HCT116 (cell line): ENCODE measurements around the gene MOB2. TPM values are rescaled to one million over a fixed set of nuclear protein-coding genes. Genes with fewer than 3 reads are reported as not detected.

Experiments
- ATAC-seq: fragments of 200-7000 bp; cut with Tn5 transposase; 2 replicates; pipeline ENCODE4 v1.9.1; 2020; ENCODE audit warnings: mild to moderate bottlenecking, moderate library complexity
- BruUV-seq: library from RNA; stranded (reverse); fragments of 400-500 nt; replicated peaks from 2 replicates; lab custom pipeline; 2021; lab: Mats Ljungman, UMichigan
- CTCF ChIA-PET: fragments of 300-600 bp; sonication (Branson Sonifier 250); formaldehyde crosslinking; loops from one replicate; lab custom pipeline; 2021; ENCODE audit warnings: antibody characterized with exemption; lab: Charles Lee
- POLR2A ChIA-PET: fragments of 300-600, 350-600 bp; sonication (Branson Sonifier 250); formaldehyde crosslinking; loops from one replicate; lab custom pipeline; 2021; ENCODE audit warnings: antibody characterized with exemption; lab: Charles Lee
- RAD21 ChIA-PET, 2 experiments: fragments of 300-600 bp; sonication (Branson Sonifier 250); formaldehyde crosslinking; loops; one replicate each; lab custom pipeline; 2023; ENCODE audit warnings: low total read pairs in 2 of 2; ENCODE audit not compliant: uncharacterized antibody in 2 of 2, unreplicated experiment in 2 of 2, low non-redundant PET in 1 of 2; lab: Charles Lee
- DNase-seq: peaks from one replicate; pipeline ENCODE4 v3.0.0-alpha.2; 2010; ENCODE audit warnings: low read depth, low spot score
- H2AFZ ChIP-seq: fragments of 200-600 bp; shearing (Covaris generic), sonication (generic); 2 replicates; pipeline ENCODE4 v1.6.1; 2017; ENCODE audit warnings: low read depth, mixed run types, mixed read lengths, antibody characterized with exemption, low read length; ENCODE audit not compliant: poor library complexity, severe bottlenecking
- H3K27ac ChIP-seq: 2 replicates; pipeline ENCODE4 v1.5.1; 2012; ENCODE audit warnings: low read depth, low read length
- H3K27me3 ChIP-seq: fragments of 200-600 bp; sonication (generic); 2 replicates; pipeline ENCODE4 v1.6.1; 2016; ENCODE audit warnings: mixed run types, low read length, mixed read lengths; ENCODE audit not compliant: insufficient read depth
- H3K36me3 ChIP-seq, 2 experiments: fragments of 200-500 bp in 1 of 2; fragments of 200-600 bp in 1 of 2; sonication (Bioruptor generic) in 1 of 2; sonication (generic) in 1 of 2; 2 replicates each; pipeline versions ENCODE4 v1.5.1 to v1.6.1; 2014 to 2016; ENCODE audit warnings: low read length in 2 of 2, inconsistent platforms in 1 of 2, mixed read lengths in 1 of 2, mixed run types in 1 of 2; ENCODE audit not compliant: insufficient read depth in 2 of 2, control insufficient read depth in 1 of 2
- H3K4me1 ChIP-seq, 2 experiments: fragments of 200-600 bp in 1 of 2; sonication (generic) in 1 of 2; 2 replicates each; pipeline versions ENCODE4 v1.5.1 to v1.6.1; 2012 to 2017; ENCODE audit warnings: low read length in 2 of 2, inconsistent platforms in 1 of 2, mild to moderate bottlenecking in 1 of 2, mixed read lengths in 1 of 2, mixed run types in 1 of 2, moderate library complexity in 1 of 2; ENCODE audit not compliant: insufficient read depth in 2 of 2, control insufficient read depth in 1 of 2
- H3K4me2 ChIP-seq: fragments of 200-600 bp; sonication (generic); 2 replicates; pipeline ENCODE4 v1.6.1; 2017; ENCODE audit warnings: mixed run types, low read length, mixed read lengths
- H3K4me3 ChIP-seq, 2 experiments: fragments of 200-600 bp in 1 of 2; sonication (generic) in 1 of 2; replicated peaks in 1 of 2; 2 replicates each; pipeline ENCODE4 v1.5.1; 2011 to 2016; ENCODE audit warnings: low read length in 2 of 2, control low read depth in 1 of 2, low read depth in 1 of 2, mild to moderate bottlenecking in 1 of 2, mixed read lengths in 1 of 2, mixed run types in 1 of 2
- H3K79me2 ChIP-seq: fragments of 200-600 bp; sonication (generic); 2 replicates; pipeline ENCODE4 v1.6.1; 2017; ENCODE audit warnings: mild to moderate bottlenecking, mixed run types, low read length, moderate library complexity, mixed read lengths; ENCODE audit not compliant: insufficient read depth
- H3K9ac ChIP-seq: fragments of 200-600 bp; sonication (generic); 2 replicates; pipeline ENCODE4 v1.6.1; 2016; ENCODE audit warnings: low read length, mixed read lengths
- H3K9me2 ChIP-seq: fragments of 200-600 bp; sonication (generic), shearing (Covaris generic); 2 replicates; pipeline ENCODE4 v1.6.1; 2017; ENCODE audit warnings: mixed run types, mild to moderate bottlenecking, moderate library complexity; ENCODE audit not compliant: insufficient read depth
- H3K9me3 ChIP-seq, 2 experiments: fragments of 200-500 bp in 1 of 2; fragments of 200-600 bp in 1 of 2; sonication (Bioruptor generic) in 1 of 2; sonication (generic) in 1 of 2; 2 replicates each; pipeline ENCODE4 v1.6.1; 2014 to 2017; ENCODE audit warnings: low read length in 2 of 2, mixed read lengths in 2 of 2, inconsistent platforms in 1 of 2, low read depth in 1 of 2, mild to moderate bottlenecking in 1 of 2, mixed run types in 1 of 2, moderate library complexity in 1 of 2; ENCODE audit not compliant: control insufficient read depth in 1 of 2, insufficient read depth in 1 of 2
- H4K20me1 ChIP-seq: fragments of 200-600 bp; sonication (generic), shearing (Covaris generic); 2 replicates; pipeline ENCODE4 v1.6.1; 2017; ENCODE audit warnings: mixed run types, mild to moderate bottlenecking, moderate library complexity; ENCODE audit not compliant: insufficient read depth
- EZH2phosphoT487 ChIP-seq: fragments of 200-600 bp; IDR thresholded peaks from 2 replicates; pipeline ENCODE4 v1.6.1; 2018; ENCODE audit warnings: antibody characterized with exemption, borderline replicate concordance
- RAD21 ChIP-seq: IDR thresholded peaks from 2 replicates; pipeline ENCODE4 v1.6.1; 2012; ENCODE audit warnings: low read depth, mild to moderate bottlenecking
- SP1 ChIP-seq: IDR thresholded peaks from 2 replicates; pipeline ENCODE4 v1.6.1; 2012; ENCODE audit warnings: low read depth
- SRF ChIP-seq: IDR thresholded peaks from 2 replicates; pipeline ENCODE4 v1.6.1; 2012; ENCODE audit warnings: low read depth
- YY1 ChIP-seq: IDR thresholded peaks from 2 replicates; pipeline ENCODE4 v1.6.1; 2011; ENCODE audit warnings: low read length, low read depth, moderate library complexity, mild to moderate bottlenecking; ENCODE audit not compliant: insufficient replicate concordance; ENCODE audit errors: extremely low read depth
- intact Hi-C: fragments of 100-400 bp; cut with micrococcal nuclease; formaldehyde crosslinking; loops from 2 replicates; pipeline ENCODE4 v1.10.0; 2022
- total RNA-seq: library from RNA; stranded (reverse); gene quantifications from one replicate; pipeline ENCODE4 v1.2.1, GENCODE V29; 2021; ENCODE audit not compliant: unreplicated experiment
- TF ChIP-seq, protein P1 (sequence below): IDR thresholded peaks from 2 replicates; pipeline ENCODE4 v1.6.1; 2011; ENCODE audit warnings: mild to moderate bottlenecking, low read length, moderate library complexity; ENCODE audit not compliant: insufficient replicate concordance; ENCODE audit errors: extremely low read depth

MOB2 gene
- total RNA-seq, 1 experiment from 2014 or later: 25.7 TPM

DNA sequence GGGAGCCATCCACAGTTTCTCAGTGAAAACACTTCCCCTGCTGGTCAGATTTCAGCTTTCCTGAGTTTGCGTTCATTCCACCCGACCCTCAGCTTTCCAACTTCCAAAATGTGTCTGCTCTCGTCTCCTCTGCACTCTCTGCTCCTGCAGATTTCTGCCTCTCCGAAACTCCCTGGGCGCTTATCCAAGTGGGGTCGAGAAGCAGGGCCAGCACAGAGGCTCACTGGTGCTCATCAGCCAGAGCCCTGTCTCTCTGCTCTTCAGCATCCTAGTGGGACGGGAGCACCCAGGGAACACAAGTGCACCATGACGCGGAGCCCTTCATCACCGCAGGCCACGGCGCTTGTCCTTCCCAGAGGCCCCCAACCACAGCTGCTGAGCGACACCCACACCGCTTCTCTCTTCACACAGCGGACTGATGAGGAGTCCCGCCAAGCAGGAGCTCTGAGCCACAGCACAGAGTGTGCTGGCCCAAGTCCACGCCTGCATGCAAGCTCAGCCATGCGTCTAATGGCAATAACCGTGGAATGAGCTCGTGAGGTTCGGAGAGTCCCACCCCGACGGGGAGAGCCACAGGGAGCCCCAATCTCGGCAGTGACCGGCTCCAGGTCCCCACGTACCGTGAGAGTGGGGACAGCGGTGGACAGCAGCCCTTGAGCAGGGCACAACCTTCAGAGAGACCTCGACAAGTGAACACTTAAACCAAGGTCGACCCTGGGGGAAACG lies 27.9 kb upstream of the MOB2 start:
- RAD21 ChIA-PET: no interaction called here
- Histone ChIP-seq H3K36me3 (no peaks in the 10 kb centered on the region), H3K4me2 (no peak overlapping the region), H3K9me3 (no peaks in the 10 kb centered on the region), H3K27me3 (no peaks in the 10 kb centered on the region), H3K9ac (no peak overlapping the region), H3K4me1 (peaks cover 0 to 10% of the 10 kb centered on the region in 2 experiments; a peak in 1 of 4 replicates), H3K4me3 (no peak overlapping the region), H4K20me1 (no peaks in the 10 kb centered on the region), H3K79me2 (peaks cover 24% of the 10 kb centered on the region), H2AFZ (no peak overlapping the region), H3K9me2 (no peaks in the 10 kb centered on the region), H3K27ac (no peak overlapping the region)
- POLR2A ChIA-PET: no interaction called here
- no TSS peak for BruUV-seq
- TF ChIP-seq RAD21 (no peak), EZH2phosphoT487 (no peak), SP1 (no peak), SRF (no peak), YY1 (no peak)
- TF ChIP-seq, protein P1, sequence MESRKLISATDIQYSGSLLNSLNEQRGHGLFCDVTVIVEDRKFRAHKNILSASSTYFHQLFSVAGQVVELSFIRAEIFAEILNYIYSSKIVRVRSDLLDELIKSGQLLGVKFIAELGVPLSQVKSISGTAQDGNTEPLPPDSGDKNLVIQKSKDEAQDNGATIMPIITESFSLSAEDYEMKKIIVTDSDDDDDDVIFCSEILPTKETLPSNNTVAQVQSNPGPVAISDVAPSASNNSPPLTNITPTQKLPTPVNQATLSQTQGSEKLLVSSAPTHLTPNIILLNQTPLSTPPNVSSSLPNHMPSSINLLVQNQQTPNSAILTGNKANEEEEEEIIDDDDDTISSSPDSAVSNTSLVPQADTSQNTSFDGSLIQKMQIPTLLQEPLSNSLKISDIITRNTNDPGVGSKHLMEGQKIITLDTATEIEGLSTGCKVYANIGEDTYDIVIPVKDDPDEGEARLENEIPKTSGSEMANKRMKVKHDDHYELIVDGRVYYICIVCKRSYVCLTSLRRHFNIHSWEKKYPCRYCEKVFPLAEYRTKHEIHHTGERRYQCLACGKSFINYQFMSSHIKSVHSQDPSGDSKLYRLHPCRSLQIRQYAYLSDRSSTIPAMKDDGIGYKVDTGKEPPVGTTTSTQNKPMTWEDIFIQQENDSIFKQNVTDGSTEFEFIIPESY: no peak
- DNase-seq: no peak
- CTCF ChIA-PET: interaction anchor here (0.7 to 1.3 kb wide), 3 partner anchors 9 to 312 kb away, joined by 3 to 5 read pairs (median 4); no protein-coding TSS in a partner anchor
- intact Hi-C loops: loop anchor here (1.0 to 2.0 kb wide), 4 partner anchors 222 to 400 kb away; no protein-coding TSS in a partner anchor
- ATAC-seq: no peak
